Raji (cell line): Measurements from ENCODE around the gene ZNF385A.

ENCODE experiments used
- POLR2A ChIP-seq: IDR thresholded peaks from 2 replicates; pipeline ENCODE4 v1.6.1; 2011; ENCODE audit warnings: low read depth, low read length, control low read depth; ENCODE audit not compliant: insufficient read depth

The ZNF385A gene

GRCh38 chr12:54405106-54405505 lies 20.6 kb upstream of the ZNF385A start:
- no peak for TF ChIP-seq POLR2A

GRCh38 chr12:54404061-54405004 lies 19.8 kb upstream of the ZNF385A start:
- TF ChIP-seq POLR2A, result no peak

GRCh38 chr12:54401119-54401518 lies 16.6 kb upstream of the ZNF385A start:
- TF ChIP-seq POLR2A, result no peak

GRCh38 chr12:54398995-54399793 lies 14.7 kb upstream of the ZNF385A start:
- TF ChIP-seq POLR2A, result no peak

GRCh38 chr12:54398218-54398617 lies 13.7 kb upstream of the ZNF385A start:
- TF ChIP-seq POLR2A, result no peak

- no peak for TF ChIP-seq POLR2A
Measured at GRCh38 chr12:54397157-54397556, 12.6 kb upstream of the ZNF385A start.

- no peak for TF ChIP-seq POLR2A
Measured at GRCh38 chr12:54395545-54395944, 11.0 kb upstream of the ZNF385A start.

GRCh38 chr12:54394986-54395385 lies 10.5 kb upstream of the ZNF385A start:
- TF ChIP-seq POLR2A, result no peak

- no peak for TF ChIP-seq POLR2A
Measured at GRCh38 chr12:54394281-54394719, 9.8 kb upstream of the ZNF385A start.

GRCh38 chr12:54393743-54394142 lies 9.2 kb upstream of the ZNF385A start:
- no peak for TF ChIP-seq POLR2A

GRCh38 chr12:54393207-54393609 lies 8.7 kb upstream of the ZNF385A start:
- TF ChIP-seq POLR2A, result no peak

- no peak for TF ChIP-seq POLR2A
Measured at GRCh38 chr12:54392485-54393206, 8.1 kb upstream of the ZNF385A start.

- no peak for TF ChIP-seq POLR2A
Measured at GRCh38 chr12:54390668-54391551, 6.4 kb upstream of the ZNF385A start.

GRCh38 chr12:54390176-54390667 lies 5.7 kb upstream of the ZNF385A start:
- TF ChIP-seq POLR2A, result no peak
